Measurements from ENCODE around the gene SLC8A1.

DNA sequence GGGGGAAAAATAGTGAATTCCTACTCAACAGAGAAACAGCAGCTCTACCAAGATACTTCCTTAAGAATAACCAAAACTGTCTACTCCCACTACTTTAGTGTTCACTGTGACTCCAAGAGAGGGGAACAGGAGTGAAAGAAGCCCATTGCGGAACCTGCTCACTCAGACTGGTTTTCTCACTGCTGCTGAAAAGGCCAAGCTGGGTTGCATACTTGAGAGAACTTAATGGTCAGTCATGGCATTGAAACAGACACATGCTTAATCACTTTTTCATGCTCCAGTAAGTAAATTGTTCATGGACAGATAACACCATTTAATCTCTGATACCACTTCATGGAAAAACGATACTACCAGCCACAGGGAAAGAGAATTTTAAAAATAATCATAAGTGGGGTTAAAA lies 35.7 kb upstream of the SLC8A1 start:
- TF ChIP-seq POLR2AphosphoS5 (IDR thresholded peaks at IDR 0.05) (no peak), POLR2A (IDR thresholded peaks at IDR 0.05) (no peak)

All from breast epithelium (tissue), 3 donors.